ENCODE data around the gene NR1D2. TPM values are rescaled to one million over a fixed set of nuclear protein-coding genes. Genes with fewer than 3 reads are reported as not detected.

NR1D2 gene
- total RNA-seq, 6 donors from 2014 or later, result 19.6 to 52.4 (median 38.9) TPM

- Histone ChIP-seq H3K4me1 (no peaks in the 10 kb centered on the region), H3K36me3 (no peaks in the 10 kb centered on the region), H3K4me3 (no peak overlapping the region), H3K27ac (no peak overlapping the region), H3K9me3 (no peaks in the 10 kb centered on the region), H3K27me3 (no peaks in the 10 kb centered on the region)
- 40 to 68% methylated on average over 2 of the region's 2 CpGs for WGBS, 2 donors
- TF ChIP-seq POLR2AphosphoS5 (IDR thresholded peaks at IDR 0.05), result no peak
- TF ChIP-seq EP300 (IDR thresholded peaks at IDR 0.05), result no peak
- no peak for TF ChIP-seq POLR2A (IDR thresholded peaks at IDR 0.05)
- no peak for TF ChIP-seq CTCF (IDR thresholded peaks at IDR 0.05)
- DNase-seq, result no peak
- no peak for ATAC-seq (ENCODE audit: low FRiP score in 2 of 2)
Measured at GRCh38 chr3:24012589-24013269, 67.6 kb downstream of the NR1D2 start.

- ATAC-seq (ENCODE audit: low FRiP score in 2 of 2) (peak in 1 of 2 donors; percentile 54), DNase-seq (no peak)
- H3K27me3 ChIP-seq, result no peaks in the 10 kb centered on the region
- H3K27ac ChIP-seq, result no peak overlapping the region
- no peak overlapping the region for H3K4me3 ChIP-seq
- TF ChIP-seq EP300 (IDR thresholded peaks at IDR 0.05) (no peak), POLR2A (IDR thresholded peaks at IDR 0.05) (no peak), POLR2AphosphoS5 (IDR thresholded peaks at IDR 0.05) (no peak), CTCF (IDR thresholded peaks at IDR 0.05) (no peak)
- H3K4me1 ChIP-seq, result no peaks in the 10 kb centered on the region
- no peaks in the 10 kb centered on the region for H3K36me3 ChIP-seq
- H3K9me3 ChIP-seq, result no peaks in the 10 kb centered on the region
Measured at GRCh38 chr3:24017305-24017704, 72.2 kb downstream of the NR1D2 start.

- Histone ChIP-seq H3K27ac (no peak overlapping the region), H3K4me1 (no peaks in the 10 kb centered on the region), H3K36me3 (no peaks in the 10 kb centered on the region), H3K4me3 (no peak overlapping the region), H3K9me3 (no peaks in the 10 kb centered on the region), H3K27me3 (no peaks in the 10 kb centered on the region)
- DNase-seq (peak in 1 of 2 donors; percentile 67), ATAC-seq (ENCODE audit: low FRiP score in 2 of 2) (no peak)
- TF ChIP-seq POLR2AphosphoS5 (IDR thresholded peaks at IDR 0.05), result no peak
- no peak for TF ChIP-seq CTCF (IDR thresholded peaks at IDR 0.05)
- no peak for TF ChIP-seq POLR2A (IDR thresholded peaks at IDR 0.05)
- no peak for TF ChIP-seq EP300 (IDR thresholded peaks at IDR 0.05)
- 91 to 92% methylated on average over 17 to 26 of the region's 26 CpGs for WGBS, 2 donors
Measured at GRCh38 chr3:24018784-24019570, 73.9 kb downstream of the NR1D2 start.

GRCh38 chr3:24019585-24019984 is 74.5 kb downstream of the NR1D2 start:
- TF ChIP-seq CTCF (IDR thresholded peaks at IDR 0.05) (no peak), EP300 (IDR thresholded peaks at IDR 0.05) (no peak), POLR2AphosphoS5 (IDR thresholded peaks at IDR 0.05) (no peak), POLR2A (IDR thresholded peaks at IDR 0.05) (no peak)
- Histone ChIP-seq H3K4me3 (no peak overlapping the region), H3K27me3 (no peaks in the 10 kb centered on the region), H3K4me1 (no peaks in the 10 kb centered on the region), H3K36me3 (no peaks in the 10 kb centered on the region), H3K27ac (no peak overlapping the region), H3K9me3 (no peaks in the 10 kb centered on the region)
- WGBS, 2 donors, result 68 to 97% methylated on average over 4 of the region's 4 CpGs
- DNase-seq (no peak), ATAC-seq (ENCODE audit: low FRiP score in 2 of 2) (no peak)

Measured in upper lobe of left lung (tissue), 6 donors.